ENCODE data around the gene B3GALT5.
"Not testable (repeated sequence)": the region's sequence is repeated elsewhere in the genome, so short reads cannot be mapped to it uniquely, and the experiment has no call there.

Gene B3GALT5

DNA sequence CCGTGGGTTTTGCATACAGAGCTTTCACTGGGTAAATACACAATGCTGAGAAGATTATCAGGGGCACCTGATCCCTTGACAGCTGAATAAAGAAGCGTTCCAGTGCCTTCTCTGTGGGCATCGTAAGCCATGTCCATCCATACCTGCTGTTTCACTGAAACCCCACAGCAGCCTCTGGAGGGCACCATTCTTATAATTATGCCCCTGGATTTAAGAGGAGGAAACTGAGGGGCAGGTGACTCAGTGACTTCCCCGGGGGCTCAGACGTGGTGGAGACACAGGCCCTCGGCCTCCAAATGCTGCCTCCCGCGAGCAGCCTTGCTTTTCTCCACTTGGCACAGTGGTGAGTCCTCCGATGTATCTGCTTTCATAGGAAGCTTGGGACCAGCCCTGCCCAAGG, 56.7 kb downstream of the B3GALT5 start:
- DNase-seq: no peak

DNA sequence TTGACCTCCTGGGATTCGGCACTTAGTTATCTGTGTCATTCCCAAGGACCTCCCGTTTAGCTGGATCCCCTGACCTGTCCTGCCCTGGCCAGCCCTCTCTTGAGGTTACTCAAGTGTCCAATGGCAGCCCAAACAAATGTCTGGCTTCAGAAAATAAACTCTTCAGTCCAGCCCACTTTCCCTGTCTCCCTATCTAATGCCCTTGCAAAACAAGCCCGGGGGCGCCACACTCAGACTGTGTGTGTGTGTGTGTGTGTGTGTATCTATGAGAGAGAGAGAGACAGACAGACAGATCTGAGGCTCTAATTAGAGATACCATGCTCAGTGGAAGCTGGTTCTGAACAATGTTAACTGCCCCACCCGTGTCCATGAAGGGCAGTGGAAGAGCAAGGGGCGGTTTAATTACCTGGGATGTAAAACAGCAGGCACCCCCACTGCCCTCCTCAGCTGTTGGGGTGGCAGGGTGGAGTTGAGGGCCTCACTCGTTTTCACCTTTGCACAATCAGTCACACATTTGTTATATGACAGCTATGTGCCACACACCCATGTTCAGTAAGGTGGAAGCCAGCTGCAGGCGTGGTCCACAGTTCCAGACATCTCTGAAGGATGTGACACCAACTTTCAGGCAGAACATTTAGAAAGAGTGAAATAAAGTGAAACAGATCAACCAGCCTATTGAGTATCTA, 57.4 kb downstream of the B3GALT5 start:
- no peak for DNase-seq

DNA sequence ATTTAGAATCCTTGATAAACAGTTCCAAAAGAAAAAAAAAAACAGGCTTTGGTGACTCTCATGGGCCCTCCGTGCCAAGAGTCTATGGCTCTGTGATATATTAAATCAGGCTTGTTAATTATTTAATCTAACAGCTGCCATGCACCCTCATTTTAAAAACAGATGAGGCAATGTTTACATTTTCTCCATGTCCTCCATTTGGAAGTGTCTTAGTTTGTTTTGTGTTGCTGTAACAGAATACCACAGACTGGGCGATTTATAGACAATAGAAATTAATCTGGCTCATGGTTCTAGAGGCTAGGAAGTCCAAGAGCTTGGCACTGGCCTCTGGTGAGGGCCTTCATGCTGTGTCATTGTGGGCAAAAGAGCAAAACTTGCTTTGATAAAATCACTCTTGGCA, 58.0 kb downstream of the B3GALT5 start:
- DNase-seq: no peak

DNA sequence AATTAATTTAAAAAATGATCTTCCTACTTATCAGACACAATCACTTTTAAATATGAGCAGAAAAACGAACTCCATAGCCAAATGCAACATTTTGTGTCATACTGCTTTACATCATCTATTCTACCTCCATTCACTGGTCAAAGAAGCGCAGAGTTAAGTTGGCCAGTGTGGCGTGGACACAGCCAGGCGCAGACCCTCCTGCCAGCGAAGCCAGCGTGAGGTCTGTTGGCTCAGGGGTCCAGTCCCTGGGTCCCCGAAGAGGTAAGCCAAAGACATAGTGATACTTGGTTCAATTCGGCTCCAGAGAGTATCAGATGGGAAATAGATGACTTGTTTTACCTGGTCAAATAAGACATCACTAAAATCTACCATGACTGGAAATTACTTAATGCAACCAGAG, 59.2 kb downstream of the B3GALT5 start:
- no peak for DNase-seq

DNA sequence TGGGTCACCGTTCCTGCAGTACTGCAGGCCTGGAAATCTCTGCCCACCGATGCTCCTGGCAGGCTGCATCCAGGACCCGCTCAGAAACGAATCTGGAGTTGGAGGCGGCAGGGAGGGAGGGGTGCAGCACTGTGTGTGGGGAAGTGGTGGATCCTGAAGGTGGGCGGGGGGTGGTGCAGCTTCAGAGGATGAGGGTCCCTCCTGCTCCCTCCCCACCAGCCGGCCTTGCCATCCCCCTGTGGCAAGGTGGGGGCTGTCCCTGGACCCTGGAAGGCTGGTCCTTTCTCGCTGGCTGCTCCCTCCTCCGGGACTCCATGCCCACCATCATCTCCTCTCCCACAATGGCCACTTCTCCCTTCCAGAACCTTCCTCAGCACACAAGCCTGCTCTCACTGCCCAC, 60.4 kb downstream of the B3GALT5 start:
- no peak for DNase-seq

DNA sequence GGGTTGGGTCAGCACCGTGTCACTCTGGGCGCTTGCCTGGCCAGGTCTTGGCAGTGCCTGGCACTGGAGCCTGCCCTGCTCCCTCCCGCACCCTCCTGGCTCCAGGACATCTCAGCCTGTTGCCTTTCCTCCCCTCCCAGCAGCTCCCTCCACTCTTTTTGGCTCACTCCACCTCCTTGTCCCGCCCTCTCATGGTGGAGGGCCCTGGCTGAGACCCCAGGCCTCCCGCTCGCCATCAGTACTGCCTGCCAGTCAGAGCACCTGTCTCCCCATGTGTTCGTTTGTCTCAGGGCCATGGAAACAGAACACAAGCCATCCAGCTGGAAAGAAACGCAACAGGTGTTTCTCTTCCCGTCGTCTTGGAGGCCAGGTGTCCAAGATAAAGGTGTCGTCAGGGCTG, 61.0 kb downstream of the B3GALT5 start:
- DNase-seq: no peak

DNA sequence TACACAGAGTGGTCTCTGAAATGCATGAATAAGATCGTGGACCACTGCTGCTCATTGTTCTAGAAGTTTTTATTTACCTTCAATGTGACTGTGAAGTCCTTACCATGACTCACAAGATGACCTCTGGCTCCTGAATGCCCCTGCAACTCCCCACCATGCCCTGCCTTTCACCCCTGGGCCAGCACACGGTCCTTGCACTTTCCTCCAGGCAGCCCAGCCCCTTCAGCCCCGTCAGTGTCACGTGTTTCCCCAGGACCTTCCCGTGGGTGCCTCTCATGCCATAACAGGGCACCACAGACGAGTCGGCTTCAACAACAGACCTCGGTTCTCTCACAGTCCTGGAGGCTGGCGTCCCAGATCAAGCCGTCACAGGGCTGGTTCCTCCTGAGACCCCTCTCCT, 62.1 kb downstream of the B3GALT5 start:
- DNase-seq: no peak

DNA sequence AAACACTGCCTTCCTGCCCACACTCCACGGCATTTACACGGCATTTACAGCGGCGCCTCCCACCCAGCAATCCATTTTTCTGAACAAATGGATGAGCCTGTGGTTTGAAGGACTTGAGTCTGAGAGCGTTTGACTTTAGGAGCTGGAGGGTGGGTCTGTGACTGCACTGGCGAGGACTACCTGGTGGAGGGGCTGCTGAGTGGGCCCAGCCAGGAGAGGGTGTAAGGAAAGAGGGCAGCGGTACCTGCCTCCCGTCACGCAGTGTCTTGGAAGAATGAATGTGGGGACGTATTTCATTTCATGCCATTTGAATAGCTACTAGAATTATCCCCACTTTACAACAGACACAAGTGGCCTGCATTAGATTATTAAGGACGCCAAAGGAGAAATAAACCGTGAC, 62.9 kb downstream of the B3GALT5 start:
- no peak for DNase-seq

DNA sequence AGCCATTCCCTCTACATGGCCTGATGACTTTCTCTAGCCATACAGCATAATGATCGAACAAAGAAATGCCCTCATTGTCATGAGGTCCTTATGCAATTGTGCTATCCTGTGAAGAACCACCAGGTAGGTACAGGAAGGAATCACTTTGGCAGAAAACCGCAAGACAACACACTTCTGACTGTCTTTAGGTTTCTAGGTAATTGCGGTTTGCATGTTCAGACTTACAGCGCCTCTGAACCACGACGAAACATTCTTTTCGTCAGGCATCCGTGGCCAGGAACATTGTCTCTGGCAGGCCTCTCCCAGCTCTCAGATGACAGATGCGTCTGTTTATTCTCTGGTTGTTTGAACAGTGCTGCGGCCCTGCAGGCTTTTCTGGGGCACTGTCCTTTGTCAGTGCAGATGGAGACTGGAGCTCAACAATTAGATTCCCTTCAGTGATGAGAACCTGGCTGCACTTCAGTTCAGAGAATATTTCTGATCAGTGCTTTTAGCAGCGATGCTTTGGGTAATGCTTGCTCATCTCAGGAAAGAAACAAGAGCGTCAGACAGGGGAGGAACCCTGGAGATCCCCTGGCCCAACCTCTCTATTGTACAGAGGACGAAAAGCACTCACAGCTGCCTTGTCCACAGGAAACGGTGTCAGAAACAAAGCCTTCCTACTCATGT, 63.4 kb downstream of the B3GALT5 start:
- DNase-seq: no peak

DNA sequence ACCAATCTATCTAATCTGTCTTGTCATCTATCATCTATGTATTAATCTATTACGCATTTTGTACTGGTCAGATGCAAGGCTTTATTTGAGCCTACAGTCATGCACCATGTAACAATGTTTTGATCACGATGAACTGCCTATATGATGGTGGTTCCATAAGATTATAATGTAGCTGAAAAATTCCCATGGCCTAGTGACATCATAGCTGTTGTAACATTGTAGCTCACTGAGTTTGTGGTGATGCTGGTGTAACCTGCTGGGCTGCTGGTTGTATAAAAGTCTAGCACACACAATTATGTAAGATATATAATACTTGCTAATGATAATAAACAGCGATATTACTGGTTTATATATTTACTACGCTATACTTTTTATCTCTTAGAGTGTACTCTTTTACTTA, 67.5 kb downstream of the B3GALT5 start:
- no peak for DNase-seq

DNA sequence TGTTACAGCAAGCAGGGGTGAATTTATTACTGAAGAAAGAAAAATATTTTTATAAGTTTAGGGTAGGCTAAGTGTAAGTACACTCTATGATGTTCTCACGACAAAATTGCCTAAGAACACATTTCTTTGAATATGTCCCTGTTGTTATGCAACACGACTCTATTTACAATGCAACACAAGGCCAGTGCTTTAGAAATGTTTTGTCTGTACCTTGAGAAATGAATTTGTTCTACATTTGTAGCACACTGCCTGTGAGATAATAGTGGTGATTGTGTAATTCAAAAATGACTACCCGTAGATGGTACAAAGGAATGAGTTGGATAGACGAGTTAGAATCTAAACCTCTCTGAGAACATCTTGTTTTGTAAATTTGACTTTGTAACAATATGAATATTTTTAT, 68.5 kb downstream of the B3GALT5 start:
- DNase-seq: no peak

DNA sequence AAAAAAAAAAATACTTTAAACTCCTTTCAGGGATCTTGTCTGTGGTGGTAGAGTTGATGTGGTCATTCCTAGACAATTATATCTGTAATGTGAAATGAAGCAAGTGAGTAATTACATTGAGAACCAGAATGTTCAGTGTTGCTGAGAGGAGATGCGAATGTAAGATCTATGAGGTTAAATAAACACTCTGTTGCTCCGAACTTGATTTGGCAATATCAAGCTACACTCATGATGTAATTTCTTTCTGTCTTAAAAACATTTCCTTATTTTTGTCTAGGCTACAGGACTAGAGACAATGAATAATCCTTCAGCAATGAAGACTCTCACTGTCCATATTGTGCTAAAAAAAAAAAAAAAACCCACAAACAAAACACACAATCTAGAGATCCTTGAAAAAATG, 69.1 kb downstream of the B3GALT5 start:
- no peak for DNase-seq

DNA sequence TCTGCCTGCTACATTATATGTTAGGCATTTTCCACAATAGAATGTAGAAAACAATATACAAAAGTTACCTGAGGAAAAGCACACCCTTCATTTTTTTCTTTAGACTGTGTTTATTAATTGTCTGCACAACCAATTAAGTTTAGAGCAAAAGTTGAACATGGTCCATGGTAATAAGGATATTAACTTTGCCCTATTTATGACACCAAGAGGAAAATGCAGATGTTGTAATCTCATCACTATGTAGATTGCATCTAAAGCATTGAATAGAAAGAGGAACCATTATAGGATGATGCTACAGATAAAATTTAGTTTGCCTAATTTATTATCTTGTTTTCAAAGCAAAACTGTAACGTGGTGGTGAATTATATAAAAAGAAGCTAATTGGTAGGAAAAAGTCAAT, 72.5 kb downstream of the B3GALT5 start:
- no peak for DNase-seq

DNA sequence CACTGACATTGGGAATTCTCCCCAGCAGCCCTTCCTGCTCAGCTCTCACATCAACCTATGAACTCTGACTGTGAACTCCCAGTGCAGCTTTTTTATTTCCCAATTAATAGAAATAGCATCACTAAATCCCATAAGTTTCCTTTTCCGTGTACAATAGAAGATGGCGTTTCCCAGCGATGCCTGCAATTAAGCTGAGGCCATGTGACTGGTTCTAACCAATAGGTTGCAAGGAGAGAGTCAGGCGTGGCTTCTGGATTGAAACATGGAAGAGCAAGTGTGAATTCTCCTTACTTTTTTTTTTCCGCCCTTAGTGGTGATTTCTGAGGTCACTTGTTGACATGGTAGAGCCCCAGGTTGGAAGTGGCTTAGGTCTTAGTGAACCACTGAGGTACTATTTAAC, 73.3 kb downstream of the B3GALT5 start:
- no peak for DNase-seq

DNA sequence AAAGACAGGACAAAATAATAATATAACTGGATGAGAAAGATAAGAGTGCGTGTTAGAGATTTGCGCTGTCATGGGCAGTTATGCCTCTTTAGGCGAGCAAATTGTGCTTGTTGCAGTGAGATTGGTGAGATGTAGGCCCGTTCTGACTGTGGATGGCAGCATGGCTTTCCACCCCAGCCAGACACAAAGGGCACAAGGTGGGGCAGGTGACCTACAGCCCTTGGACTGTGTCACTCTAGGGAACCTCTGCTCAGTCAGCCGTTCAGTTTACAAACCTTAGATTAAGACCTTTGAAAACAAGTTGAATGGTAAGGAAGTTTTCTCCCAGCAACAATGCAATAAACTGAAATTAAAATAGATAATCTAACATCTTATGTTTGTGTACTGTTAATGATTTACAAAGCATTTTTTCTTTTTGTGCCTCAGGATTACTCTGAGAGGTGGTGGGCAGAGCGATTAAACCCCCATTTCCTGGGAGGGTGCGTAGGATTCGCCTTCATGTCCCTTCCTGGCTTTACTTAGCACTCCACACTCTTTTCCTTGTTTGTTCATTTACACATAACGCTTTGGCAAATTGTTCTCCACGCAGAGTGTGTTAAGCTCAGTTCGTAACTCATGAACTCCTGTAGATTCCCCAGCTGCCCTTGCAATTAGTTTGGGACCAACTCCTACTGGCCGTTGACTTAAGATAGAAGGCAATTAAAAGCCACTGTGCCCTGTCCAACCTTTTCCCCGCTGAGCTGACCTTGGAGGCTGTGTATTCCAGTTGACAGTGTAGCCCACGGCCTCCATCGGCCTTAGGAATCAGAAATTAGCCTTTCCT, 74.1 kb downstream of the B3GALT5 start:
- DNase-seq: no peak

DNA sequence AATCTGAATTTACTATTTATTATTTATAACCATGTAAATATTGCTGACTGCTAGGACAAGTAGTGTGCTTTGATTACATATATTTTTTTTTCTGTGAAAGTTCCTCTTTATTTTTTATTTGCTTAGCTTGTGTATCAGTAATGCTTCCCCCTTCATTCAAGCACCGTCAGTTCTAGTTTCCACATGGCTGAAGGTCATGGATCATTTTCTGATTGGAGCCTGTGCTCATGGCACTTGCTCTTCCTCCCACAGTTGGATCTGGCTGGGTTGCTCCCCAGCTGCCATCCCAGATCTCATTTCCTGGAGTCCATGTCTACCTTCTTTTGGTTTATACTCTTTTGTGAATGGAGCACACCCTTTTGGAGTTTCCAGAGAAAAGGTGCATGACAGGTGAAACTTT, 75.3 kb downstream of the B3GALT5 start:
- no peak for DNase-seq

DNA sequence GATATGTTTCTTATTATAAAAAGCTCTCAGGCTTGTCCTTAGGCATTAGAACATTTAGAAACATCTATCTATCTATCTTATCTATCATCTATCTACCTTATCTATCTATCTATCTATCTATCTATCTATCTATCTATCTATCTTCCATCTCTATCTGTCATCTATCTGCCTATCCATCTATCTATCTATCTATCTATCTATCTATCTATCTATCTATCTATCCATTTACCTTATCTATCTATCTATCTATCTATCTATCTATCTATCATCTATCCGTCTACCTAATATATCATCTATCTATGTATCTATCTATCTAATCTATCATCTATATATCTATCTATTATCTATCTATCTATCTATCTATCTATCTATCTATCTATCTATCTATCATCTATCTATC, 77.1 kb downstream of the B3GALT5 start:
- DNase-seq: not testable (repeated sequence)

DNA sequence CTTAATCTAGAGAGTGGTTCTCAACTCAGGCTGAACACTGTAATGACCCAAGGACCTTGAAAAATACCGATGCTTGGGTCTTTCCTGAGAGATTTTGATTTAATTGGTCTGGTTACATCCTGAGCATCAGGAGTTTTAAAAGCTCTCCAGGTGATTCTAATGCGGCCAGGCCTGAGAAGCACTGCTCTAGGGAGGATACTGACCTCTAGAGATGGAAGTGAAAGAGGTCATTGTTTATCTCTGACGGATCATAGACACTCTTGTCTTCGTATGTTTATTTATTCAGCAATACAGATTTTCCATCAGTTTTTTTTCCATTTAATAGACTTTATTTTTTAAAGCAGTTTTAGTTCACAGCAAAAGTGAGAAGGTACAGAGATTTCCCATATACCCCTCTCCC, 77.7 kb downstream of the B3GALT5 start:
- DNase-seq: no peak

DNA sequence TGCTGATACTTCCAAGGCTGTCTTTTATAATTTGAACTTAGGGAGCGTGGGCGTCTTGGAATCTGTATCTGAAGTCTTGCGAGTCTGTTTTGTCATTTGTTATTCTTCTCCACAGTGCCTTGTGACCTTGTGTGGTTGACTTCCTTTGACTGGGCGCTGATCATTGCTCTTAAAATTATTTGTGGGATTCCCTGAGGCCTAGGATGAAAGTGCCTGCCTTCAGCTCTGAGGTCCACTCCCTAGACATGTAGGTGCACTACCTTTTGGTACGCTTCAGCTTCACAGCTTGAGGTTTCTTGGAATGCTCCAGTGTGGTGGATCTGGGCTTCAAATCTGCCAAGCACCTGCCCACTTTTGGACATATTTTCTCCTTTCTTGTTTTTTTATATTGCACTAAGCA, 82.0 kb downstream of the B3GALT5 start:
- DNase-seq: no peak

DNA sequence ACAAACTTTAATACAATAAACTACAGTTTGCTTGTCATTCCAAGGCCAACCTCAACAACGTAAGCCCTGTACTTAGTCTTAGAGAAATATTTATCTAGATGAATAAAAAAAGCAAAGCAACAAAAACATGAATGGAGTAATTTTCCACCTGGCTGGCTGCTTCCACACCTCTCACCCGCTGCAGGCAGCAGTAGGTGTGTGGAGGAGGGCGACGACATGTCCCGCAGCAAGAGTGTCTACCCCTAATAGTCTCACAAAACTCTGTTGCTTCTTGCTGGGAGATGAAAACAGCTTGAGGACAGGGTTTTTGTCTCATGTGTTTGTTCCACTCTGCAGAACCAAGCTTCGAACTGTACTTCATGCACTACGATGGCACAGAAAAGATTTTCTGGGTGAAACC, 83.5 kb downstream of the B3GALT5 start:
- DNase-seq: no peak

DNA sequence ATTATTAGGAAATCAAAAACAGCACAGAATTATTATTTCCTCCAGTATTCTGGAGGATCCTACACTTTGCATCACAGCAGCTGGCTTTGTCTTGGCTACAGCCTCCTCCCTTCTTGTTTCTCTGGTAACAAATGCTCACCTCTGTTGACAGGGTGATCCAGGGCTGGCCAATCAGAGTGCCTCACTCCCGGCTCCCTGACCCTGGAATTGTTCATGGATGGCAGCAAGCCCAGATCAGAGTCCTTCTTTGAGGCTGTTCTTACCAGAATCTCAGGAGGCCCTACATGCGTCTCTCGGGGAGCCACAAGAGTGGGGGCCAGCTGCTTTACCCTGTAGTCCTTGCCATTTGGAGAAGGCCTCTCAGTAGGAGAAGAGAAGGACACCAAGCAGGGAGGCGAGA, 83.9 kb downstream of the B3GALT5 start:
- DNase-seq: no peak

DNA sequence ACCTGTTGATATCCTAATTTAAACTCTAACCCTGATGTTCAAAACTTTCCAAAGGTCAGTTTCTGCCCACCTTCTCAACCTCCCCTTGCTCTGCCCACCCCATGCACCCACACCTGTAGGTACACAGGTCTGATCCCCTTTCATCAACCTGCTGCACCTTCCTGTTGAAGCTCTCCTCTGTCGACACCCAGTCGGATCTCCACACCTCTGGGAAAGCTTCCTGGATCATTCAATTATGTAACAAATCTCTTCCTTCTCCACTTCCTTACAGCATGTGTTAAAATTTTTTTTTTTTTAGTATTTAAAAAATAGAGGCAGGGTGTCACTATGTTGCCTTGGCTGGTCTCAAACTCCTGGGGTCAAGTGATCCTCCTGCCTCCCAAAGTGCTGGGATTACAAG, 87.6 kb downstream of the B3GALT5 start:
- DNase-seq: no peak

DNA sequence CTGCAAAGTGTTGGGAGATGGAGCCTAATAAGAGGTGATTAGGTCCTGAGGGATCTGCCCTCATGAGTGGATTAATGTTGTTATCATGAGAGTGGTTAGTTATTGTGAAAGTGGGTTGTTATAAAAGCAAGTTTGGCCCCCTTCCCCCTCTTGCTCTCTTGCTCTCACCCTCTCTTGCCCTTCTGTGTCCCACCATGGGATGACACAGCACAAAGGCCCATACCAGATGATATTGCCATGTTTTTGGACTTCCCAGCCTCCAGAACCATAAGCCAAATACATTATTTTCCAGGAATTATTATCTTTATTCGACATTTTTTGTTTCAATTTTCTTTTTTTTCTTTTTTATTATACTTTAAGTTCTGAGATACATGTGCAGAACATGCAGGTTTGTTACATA, 90.8 kb downstream of the B3GALT5 start:
- DNase-seq: no peak

DNA sequence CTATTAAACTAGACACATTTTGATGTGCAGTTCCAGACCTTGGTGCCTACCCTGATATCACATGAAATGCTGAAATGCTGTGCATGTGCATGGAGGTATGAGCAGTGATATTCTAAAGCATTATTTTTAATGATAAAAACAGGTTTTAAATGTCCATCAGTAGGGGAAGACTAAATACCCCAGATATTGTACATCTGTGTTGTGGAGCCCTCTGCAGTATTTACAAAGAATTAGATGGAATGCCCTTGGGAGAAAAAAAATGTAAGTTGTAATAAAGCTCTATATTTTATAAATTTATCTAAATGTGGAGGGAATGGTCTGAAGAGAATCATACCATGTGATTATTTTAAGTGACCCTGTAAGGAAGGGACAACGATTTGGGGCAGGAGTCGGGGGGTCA, 93.1 kb downstream of the B3GALT5 start:
- DNase-seq: no peak
